GM10266 (cell line): ENCODE measurements around the gene ACIN1.

ENCODE experiments used
- DNase-seq: peaks from one replicate; pipeline ENCODE4 v3.0.0; 2012; ENCODE audit errors: extremely low spot score
- TF ChIP-seq, protein P1 (sequence below): IDR thresholded peaks from 2 replicates; pipeline ENCODE4 v1.5.1; 2012; ENCODE audit warnings: mild to moderate bottlenecking, low read depth; ENCODE audit not compliant: control insufficient read depth, insufficient read depth; ENCODE audit errors: missing control alignments

ACIN1 gene

DNA sequence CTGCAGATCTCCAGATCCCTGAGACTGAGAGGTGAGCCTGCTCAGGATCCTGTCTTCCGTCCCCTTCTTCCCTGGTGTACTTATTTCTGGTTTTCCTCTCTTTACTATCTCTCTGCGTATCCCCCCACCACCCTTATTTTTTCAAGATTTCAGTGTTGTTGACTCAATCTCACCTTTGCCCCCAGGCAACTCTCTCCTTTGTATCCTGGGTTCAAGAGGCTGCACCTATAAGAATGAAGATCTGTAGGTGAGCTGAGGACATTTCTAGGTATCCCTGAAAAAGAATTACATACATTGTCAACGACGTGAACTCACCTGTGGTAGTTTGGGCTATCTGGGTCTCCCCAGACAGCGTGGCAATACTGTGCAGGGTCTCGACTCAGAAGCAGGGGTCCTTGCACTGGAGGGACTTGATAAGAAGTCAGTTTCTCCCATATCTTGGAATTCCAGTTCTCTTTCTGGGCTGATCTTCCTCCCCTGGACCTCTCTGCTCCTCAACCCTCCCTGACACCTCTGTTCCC, 9.2 kb upstream of the ACIN1 start:
- TF ChIP-seq, protein P1, sequence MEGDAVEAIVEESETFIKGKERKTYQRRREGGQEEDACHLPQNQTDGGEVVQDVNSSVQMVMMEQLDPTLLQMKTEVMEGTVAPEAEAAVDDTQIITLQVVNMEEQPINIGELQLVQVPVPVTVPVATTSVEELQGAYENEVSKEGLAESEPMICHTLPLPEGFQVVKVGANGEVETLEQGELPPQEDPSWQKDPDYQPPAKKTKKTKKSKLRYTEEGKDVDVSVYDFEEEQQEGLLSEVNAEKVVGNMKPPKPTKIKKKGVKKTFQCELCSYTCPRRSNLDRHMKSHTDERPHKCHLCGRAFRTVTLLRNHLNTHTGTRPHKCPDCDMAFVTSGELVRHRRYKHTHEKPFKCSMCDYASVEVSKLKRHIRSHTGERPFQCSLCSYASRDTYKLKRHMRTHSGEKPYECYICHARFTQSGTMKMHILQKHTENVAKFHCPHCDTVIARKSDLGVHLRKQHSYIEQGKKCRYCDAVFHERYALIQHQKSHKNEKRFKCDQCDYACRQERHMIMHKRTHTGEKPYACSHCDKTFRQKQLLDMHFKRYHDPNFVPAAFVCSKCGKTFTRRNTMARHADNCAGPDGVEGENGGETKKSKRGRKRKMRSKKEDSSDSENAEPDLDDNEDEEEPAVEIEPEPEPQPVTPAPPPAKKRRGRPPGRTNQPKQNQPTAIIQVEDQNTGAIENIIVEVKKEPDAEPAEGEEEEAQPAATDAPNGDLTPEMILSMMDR = no peak

DNA sequence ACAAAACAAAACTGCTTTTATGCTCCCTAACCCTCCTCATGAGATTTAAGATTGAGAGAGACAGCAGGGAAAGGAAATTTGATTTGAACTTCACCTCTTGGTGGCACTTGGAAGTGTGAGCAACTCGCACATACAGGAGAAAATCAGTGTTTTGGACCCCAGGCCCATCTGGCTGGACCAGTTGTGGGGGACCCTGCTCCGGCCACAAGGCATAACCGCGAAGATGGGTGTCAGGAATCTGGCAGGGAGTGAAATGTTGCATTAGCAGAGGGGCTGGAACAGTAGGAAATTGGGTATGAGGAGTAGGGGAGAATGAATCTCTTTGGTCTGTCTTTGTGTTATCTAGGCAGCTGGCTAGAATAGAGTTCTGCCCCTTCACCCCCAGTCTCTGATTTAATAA, 8.6 kb upstream of the ACIN1 start:
- TF ChIP-seq, protein P1 = no peak
- DNase-seq = no peak

More for the DNA sequence above, 9.2 kb upstream of the ACIN1 start:
- no peak for DNase-seq

DNA sequence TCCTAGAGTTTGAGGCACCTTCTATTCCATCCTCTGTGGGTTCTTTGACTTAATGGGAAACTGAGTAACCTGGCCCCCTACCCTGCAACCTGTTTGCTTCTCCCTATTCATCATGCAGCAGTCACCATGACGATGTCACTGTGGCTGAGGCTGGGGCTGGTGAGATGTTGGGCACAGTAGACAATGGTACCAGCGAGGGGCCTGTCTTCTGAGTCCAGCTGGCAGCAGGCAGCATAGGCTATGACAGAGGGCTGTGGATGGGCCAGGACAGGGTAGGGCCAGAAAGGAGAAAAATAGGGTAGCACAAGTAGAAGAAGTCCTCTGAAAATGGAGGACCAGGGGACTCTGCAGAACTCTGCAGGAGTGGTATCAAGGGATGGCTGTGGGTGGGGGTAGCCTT, 7.9 kb upstream of the ACIN1 start:
- TF ChIP-seq, protein P1 = no peak
- no peak for DNase-seq

DNA sequence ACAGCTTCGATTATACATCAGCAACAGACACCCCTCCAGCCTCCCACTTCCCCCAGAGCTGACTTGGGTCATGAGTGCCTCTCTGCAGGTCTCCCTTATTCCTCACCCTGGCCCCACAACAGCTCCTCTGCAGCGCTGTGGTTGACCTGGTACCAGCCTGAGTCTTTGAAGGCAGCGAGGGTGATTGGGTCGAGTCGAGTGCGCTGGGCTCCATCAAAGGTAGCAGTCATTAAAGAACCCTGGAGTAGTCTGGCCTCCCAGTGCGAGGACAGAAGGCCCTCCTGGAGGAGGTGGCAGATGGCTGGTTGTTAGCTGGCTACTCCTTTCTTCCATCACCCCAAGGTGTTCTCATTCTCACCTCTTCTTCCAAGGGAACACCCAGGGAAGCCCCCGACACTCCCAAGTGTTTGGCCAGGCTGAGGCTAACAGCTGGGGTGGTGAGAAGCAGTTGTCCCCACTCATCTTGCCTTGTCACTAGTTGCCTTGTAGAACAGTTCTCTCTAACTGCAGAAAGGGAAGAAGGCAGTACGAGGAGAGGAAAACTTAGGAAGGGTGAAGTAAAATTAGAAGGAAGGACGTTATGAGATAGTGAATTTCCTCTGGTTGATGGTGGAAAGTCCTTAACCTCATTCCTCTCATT, 7.2 kb upstream of the ACIN1 start:
- DNase-seq = no peak
- TF ChIP-seq, protein P1 = no peak

DNA sequence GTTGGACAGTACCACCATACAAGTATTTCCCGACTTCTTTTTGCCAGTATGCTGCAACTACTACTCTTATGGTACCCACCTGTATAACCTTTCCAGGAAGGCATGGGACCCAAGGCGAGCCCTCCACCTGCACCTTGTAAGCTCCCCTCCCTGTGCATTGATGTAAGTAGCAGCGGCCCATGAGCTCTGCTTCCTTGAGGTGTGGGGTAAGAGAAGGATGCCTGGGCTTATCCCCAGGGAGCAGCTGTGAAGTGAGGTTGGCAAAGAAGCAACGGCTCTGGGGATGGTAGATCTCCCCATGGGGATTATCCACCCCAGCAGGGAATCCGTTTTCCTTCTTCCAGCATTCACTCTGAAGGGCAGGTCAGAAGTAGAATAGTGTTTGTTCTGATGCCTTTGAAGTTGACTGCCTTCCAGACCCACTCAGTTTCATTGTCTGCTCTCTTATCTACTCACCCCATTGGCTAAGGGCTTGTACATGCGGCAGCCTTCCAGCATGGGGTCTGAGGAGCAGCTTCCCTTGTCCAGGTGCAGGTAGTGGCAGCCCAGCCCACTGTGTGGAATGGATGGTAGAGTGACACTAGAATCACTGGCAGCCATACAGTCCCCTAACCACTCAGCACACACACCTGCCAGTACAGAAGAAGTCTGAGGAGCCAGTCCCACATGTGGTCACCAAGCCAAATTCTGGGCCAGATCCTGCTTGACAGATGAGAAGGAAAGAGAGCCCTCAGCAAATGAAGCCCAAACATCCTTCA, 6.5 kb upstream of the ACIN1 start:
- DNase-seq = no peak
- TF ChIP-seq, protein P1 = no peak

DNA sequence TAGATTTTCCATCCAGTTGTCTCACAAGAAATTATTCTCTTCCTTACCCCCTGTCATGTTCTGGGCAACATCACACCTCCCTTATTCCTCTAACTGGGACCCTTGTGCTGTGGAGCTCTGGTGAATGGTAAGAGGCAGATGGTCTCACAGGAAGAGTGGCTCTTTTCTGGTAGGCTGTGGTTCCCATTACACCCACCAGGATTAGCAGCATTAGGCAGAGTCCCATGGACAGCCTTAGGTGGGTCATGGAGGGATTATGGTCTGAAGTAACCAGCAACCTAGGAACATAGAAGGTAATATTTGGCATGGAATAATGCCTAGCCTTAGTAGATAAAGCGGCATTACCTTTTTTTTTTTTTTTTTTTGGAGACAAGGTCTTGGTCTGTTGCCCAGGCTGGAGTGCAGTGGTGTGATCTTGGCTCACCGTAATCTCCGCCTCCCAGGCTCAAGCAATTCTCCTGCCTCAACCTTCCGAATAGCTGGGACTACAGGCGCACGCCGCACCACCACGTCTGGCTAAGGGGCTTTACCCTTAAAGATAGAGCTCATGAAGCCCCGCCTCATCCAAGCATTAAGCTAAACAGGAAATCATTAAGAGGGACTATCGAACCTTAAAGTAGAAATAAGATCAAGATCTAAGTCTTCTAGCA, 4.4 kb upstream of the ACIN1 start:
- TF ChIP-seq, protein P1 = no peak
- no peak for DNase-seq

DNA sequence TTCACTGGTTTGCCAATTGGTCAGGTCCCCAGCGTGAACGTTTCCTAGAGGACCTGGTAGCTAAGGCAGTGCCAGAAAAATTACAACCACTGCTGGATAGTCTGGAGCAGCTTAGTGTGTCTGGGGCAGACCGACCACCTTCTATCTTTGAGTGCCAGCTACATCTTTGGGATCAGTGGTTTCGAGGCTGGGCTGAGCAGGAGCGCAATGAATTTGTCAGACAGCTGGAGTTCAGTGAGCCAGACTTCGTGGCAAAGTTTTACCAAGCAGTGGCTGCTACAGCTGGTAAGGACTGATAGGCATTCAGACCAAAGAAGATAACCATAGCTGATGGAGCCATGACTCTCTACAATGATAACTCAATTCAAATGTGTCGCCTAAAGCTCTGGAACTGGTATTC, 2.9 kb upstream of the ACIN1 start:
- no peak for DNase-seq
- TF ChIP-seq, protein P1 = no peak
